SK-N-SH treated with all-trans-retinoic acid at 6 μM for 48 hours (cell line): Measurements from ENCODE around the gene CLSTN2.

ENCODE experiments used
- ATAC-seq: fragments of 200-7000 bp; cut with Tn5 transposase; 3 replicates; pipeline ENCODE4 v1.9.1; 2020; ENCODE audit warnings: mild to moderate bottlenecking, moderate library complexity
- ARNTL ChIP-seq: fragments of 450-650 bp; formaldehyde crosslinking; IDR thresholded peaks from 2 replicates; pipeline ENCODE4 v1.5.0; 2020; ENCODE audit warnings: low read depth, mild to moderate bottlenecking, moderate library complexity, borderline replicate concordance
- BACH2 ChIP-seq: fragments of 250-450 bp; sonication (Bioruptor Pico); IDR thresholded peaks from 2 replicates; pipeline ENCODE4 v1.9.0; 2021; ENCODE audit warnings: mild to moderate bottlenecking, borderline replicate concordance
- CSDC2 ChIP-seq: fragments of 250-450 bp; sonication (Bioruptor Pico); IDR thresholded peaks from 2 replicates; pipeline ENCODE4 v1.5.0; 2020; ENCODE audit warnings: mild to moderate bottlenecking, moderate library complexity
- ESRRG ChIP-seq: fragments of 250-450 bp; sonication (Bioruptor Pico); IDR thresholded peaks from 2 replicates; pipeline ENCODE4 v1.6.1; 2021; ENCODE audit warnings: mild to moderate bottlenecking
- GLIS3 ChIP-seq: fragments of 250-450 bp; sonication (Bioruptor Pico); IDR thresholded peaks from 2 replicates; pipeline ENCODE4 v1.5.0; 2020; ENCODE audit warnings: mild to moderate bottlenecking, moderate library complexity
- ISL1 ChIP-seq: fragments of 250-450 bp; sonication (Bioruptor Pico); IDR thresholded peaks from 2 replicates; pipeline ENCODE4 v2.1.2; 2022; ENCODE audit warnings: mild to moderate bottlenecking, moderate library complexity
- OSR1 ChIP-seq: fragments of 250-450 bp; sonication (Bioruptor Pico); IDR thresholded peaks from 2 replicates; pipeline ENCODE4 v1.8.0; 2022; ENCODE audit warnings: moderate library complexity, mild to moderate bottlenecking, inconsistent platforms
- PPARA ChIP-seq: fragments of 250-450 bp; sonication (Bioruptor Pico); IDR thresholded peaks from 2 replicates; pipeline ENCODE4 v1.5.0; 2020; ENCODE audit warnings: mild to moderate bottlenecking, borderline replicate concordance
- RARB ChIP-seq: fragments of 250-450 bp; sonication (Bioruptor Pico); IDR thresholded peaks from 2 replicates; pipeline ENCODE4 v1.8.0; 2021; ENCODE audit warnings: mild to moderate bottlenecking, moderate library complexity
- SNAI2 ChIP-seq: fragments of 250-450 bp; sonication (Bioruptor Pico); IDR thresholded peaks from 2 replicates; pipeline ENCODE4 v1.5.0; 2020; ENCODE audit warnings: mild to moderate bottlenecking, moderate library complexity
- TCF4 ChIP-seq: fragments of 250-450 bp; sonication (Bioruptor Pico); IDR thresholded peaks from 2 replicates; pipeline ENCODE4 v1.8.0; 2021; ENCODE audit warnings: mild to moderate bottlenecking, moderate library complexity, borderline replicate concordance
- ZFP3 ChIP-seq: fragments of 250-450 bp; sonication (Bioruptor Pico); IDR thresholded peaks from 2 replicates; pipeline ENCODE4 v1.5.0; 2020; ENCODE audit warnings: mild to moderate bottlenecking, moderate library complexity
- ZFP30 ChIP-seq: fragments of 450-650 bp; formaldehyde crosslinking; IDR thresholded peaks from 2 replicates; pipeline ENCODE4 v1.5.0; 2022; ENCODE audit warnings: mild to moderate bottlenecking, moderate library complexity
- ZNF8 ChIP-seq: fragments of 450-650 bp; formaldehyde crosslinking; IDR thresholded peaks from 2 replicates; pipeline ENCODE4 v1.5.0; 2020; ENCODE audit warnings: mild to moderate bottlenecking, moderate library complexity
- TF ChIP-seq, protein P1 (sequence below): fragments of 250-450 bp; sonication (Bioruptor Pico); IDR thresholded peaks from 2 replicates; pipeline ENCODE4 v1.5.1; 2020; ENCODE audit warnings: low read depth, mild to moderate bottlenecking, moderate library complexity
- TF ChIP-seq, protein P2 (sequence below): fragments of 250-450 bp; sonication (Bioruptor Pico); IDR thresholded peaks from 2 replicates; pipeline ENCODE4 v1.8.0; 2021; ENCODE audit warnings: low read depth, mild to moderate bottlenecking, moderate library complexity, borderline replicate concordance
- TF ChIP-seq, protein P3 (sequence below): fragments of 250-450 bp; sonication (Bioruptor Pico); IDR thresholded peaks from 2 replicates; pipeline ENCODE4 v1.5.0; 2020; ENCODE audit warnings: mild to moderate bottlenecking, moderate library complexity
- TF ChIP-seq, protein P4 (sequence below): fragments of 250-450 bp; sonication (Bioruptor Pico); IDR thresholded peaks from 2 replicates; pipeline ENCODE4 v1.8.0; 2020; ENCODE audit warnings: mild to moderate bottlenecking, moderate library complexity, borderline replicate concordance
- TF ChIP-seq, protein P5 (sequence below): fragments of 250-450 bp; sonication (Bioruptor Pico); IDR thresholded peaks from 2 replicates; pipeline ENCODE4 v1.5.1; 2021; ENCODE audit warnings: mild to moderate bottlenecking, moderate library complexity

Gene CLSTN2

DNA sequence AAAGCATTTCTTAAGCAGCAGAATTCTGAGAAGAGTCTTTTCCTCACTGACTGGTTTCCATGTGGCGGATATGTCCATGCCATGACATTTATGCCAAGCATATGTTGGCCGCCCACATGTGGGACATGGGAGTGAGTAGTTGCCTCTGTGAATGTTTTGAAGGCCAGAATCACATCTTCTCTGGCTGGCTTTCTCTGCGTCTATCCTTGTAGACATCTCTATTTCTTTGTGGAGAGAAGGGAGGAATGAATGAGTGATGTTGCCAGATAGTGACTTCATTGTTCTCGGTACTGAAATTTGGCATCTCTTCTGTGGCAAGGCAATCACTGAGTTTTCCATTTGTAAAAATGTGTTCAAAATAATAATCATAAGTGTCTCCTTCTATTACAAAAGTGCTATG is 316.0 kb downstream of the CLSTN2 start (continued):
- TF ChIP-seq ARNTL (CRISPR knock-in tag) (no peak), RARB (CRISPR knock-in tag) (no peak), TCF4 (no peak)
- TF ChIP-seq, protein P1, sequence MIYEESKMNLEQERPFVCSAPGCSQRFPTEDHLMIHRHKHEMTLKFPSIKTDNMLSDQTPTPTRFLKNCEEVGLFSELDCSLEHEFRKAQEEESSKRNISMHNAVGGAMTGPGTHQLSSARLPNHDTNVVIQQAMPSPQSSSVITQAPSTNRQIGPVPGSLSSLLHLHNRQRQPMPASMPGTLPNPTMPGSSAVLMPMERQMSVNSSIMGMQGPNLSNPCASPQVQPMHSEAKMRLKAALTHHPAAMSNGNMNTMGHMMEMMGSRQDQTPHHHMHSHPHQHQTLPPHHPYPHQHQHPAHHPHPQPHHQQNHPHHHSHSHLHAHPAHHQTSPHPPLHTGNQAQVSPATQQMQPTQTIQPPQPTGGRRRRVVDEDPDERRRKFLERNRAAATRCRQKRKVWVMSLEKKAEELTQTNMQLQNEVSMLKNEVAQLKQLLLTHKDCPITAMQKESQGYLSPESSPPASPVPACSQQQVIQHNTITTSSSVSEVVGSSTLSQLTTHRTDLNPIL = no peak

DNA sequence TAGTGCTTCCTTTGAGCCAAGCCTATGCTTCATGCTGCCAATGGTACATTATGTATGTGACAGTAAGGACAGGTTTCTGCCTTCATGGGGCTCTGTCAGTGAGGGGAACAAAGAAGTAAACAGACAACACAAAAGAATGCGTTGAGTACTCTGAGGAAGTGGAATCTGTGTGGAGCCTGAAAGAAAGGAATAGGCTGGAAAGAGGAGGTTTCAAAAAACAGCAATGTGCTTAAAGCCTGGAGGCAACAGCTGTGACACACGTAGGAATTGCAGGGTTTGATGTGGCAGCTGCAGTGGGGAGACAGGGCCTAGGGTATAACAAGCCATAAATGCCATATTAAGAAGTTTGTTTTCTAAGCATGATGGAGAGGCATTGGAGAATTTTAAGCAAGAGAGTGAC is 316.7 kb downstream of the CLSTN2 start:
- TF ChIP-seq GLIS3 (CRISPR knock-in tag) (no peak), SNAI2 (CRISPR knock-in tag) (no peak), ISL1 (no peak)
- TF ChIP-seq, protein P2, sequence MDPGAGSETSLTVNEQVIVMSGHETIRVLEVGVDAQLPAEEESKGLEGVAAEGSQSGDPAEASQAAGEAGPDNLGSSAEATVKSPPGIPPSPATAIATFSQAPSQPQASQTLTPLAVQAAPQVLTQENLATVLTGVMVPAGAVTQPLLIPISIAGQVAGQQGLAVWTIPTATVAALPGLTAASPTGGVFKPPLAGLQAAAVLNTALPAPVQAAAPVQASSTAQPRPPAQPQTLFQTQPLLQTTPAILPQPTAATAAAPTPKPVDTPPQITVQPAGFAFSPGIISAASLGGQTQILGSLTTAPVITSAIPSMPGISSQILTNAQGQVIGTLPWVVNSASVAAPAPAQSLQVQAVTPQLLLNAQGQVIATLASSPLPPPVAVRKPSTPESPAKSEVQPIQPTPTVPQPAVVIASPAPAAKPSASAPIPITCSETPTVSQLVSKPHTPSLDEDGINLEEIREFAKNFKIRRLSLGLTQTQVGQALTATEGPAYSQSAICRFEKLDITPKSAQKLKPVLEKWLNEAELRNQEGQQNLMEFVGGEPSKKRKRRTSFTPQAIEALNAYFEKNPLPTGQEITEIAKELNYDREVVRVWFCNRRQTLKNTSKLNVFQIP (CRISPR knock-in tag) = no peak
- TF ChIP-seq, protein P3, sequence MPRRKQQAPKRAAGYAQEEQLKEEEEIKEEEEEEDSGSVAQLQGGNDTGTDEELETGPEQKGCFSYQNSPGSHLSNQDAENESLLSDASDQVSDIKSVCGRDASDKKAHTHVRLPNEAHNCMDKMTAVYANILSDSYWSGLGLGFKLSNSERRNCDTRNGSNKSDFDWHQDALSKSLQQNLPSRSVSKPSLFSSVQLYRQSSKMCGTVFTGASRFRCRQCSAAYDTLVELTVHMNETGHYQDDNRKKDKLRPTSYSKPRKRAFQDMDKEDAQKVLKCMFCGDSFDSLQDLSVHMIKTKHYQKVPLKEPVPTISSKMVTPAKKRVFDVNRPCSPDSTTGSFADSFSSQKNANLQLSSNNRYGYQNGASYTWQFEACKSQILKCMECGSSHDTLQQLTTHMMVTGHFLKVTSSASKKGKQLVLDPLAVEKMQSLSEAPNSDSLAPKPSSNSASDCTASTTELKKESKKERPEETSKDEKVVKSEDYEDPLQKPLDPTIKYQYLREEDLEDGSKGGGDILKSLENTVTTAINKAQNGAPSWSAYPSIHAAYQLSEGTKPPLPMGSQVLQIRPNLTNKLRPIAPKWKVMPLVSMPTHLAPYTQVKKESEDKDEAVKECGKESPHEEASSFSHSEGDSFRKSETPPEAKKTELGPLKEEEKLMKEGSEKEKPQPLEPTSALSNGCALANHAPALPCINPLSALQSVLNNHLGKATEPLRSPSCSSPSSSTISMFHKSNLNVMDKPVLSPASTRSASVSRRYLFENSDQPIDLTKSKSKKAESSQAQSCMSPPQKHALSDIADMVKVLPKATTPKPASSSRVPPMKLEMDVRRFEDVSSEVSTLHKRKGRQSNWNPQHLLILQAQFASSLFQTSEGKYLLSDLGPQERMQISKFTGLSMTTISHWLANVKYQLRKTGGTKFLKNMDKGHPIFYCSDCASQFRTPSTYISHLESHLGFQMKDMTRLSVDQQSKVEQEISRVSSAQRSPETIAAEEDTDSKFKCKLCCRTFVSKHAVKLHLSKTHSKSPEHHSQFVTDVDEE (CRISPR knock-in tag) = no peak
- TF ChIP-seq, protein P4, sequence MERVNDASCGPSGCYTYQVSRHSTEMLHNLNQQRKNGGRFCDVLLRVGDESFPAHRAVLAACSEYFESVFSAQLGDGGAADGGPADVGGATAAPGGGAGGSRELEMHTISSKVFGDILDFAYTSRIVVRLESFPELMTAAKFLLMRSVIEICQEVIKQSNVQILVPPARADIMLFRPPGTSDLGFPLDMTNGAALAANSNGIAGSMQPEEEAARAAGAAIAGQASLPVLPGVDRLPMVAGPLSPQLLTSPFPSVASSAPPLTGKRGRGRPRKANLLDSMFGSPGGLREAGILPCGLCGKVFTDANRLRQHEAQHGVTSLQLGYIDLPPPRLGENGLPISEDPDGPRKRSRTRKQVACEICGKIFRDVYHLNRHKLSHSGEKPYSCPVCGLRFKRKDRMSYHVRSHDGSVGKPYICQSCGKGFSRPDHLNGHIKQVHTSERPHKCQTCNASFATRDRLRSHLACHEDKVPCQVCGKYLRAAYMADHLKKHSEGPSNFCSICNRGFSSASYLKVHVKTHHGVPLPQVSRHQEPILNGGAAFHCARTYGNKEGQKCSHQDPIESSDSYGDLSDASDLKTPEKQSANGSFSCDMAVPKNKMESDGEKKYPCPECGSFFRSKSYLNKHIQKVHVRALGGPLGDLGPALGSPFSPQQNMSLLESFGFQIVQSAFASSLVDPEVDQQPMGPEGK (CRISPR knock-in tag) = no peak
- TF ChIP-seq, protein P1 = no peak
- TF ChIP-seq, all 23 proteins: peak for 0
- ATAC-seq = no peak

DNA sequence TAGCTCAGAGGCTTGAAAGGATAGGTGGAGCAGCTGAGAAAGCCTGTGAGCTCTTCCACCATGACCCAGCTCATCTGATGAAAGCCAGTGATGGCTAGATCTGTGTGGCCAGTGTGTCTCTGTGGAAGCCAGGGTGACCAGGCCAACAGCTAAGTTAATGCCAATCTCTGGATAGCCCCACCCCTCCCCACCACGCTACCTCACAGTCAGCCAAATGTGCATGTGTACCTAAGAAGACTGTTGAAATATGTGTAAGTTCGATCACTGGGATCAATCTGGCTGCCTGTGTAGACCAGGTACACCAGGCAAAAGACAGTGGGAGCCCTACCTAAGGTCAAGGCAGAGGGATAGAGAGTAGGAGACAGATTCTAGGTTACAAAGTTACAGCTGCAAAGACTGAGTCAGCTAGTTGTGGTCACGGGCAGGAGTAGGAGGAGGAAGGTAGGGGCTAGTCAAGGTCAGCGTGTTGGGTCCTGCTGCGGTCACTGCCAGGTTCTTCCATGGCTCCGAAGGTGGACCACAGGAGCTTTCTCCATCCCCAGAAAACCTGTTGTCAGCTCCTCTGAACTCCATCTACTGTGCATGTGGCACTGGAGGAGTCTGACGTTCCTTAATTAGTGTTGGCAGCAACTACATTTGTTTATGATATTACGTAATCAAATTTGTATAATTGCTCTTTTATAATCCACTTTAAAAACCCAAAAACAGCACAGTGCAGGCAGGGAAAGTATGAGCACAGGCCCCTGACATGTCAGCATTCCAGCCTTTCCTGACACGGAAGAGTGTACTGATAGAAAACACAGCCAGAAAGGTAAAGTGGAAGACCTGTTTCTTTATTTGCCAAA is 318.0 kb downstream of the CLSTN2 start:
- ATAC-seq = no peak
- TF ChIP-seq SNAI2 (CRISPR knock-in tag) (no peak), ISL1 (no peak), CSDC2 (CRISPR knock-in tag) (no peak), GLIS3 (CRISPR knock-in tag) (no peak), ESRRG (CRISPR knock-in tag) (no peak), BACH2 (CRISPR knock-in tag) (no peak), PPARA (CRISPR knock-in tag) (no peak), ZFP30 (CRISPR knock-in tag) (no peak), OSR1 (CRISPR knock-in tag) (no peak), ZFP3 (no peak), RARB (CRISPR knock-in tag) (no peak), TCF4 (no peak), ZNF8 (CRISPR knock-in tag) (no peak), ARNTL (CRISPR knock-in tag) (no peak)
- TF ChIP-seq, protein P4 (CRISPR knock-in tag) = no peak
- TF ChIP-seq, protein P5, sequence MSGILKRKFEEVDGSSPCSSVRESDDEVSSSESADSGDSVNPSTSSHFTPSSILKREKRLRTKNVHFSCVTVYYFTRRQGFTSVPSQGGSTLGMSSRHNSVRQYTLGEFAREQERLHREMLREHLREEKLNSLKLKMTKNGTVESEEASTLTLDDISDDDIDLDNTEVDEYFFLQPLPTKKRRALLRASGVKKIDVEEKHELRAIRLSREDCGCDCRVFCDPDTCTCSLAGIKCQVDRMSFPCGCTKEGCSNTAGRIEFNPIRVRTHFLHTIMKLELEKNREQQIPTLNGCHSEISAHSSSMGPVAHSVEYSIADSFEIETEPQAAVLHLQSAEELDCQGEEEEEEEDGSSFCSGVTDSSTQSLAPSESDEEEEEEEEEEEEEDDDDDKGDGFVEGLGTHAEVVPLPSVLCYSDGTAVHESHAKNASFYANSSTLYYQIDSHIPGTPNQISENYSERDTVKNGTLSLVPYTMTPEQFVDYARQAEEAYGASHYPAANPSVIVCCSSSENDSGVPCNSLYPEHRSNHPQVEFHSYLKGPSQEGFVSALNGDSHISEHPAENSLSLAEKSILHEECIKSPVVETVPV (CRISPR knock-in tag) = no peak
- TF ChIP-seq, protein P3 (CRISPR knock-in tag) = no peak
